Measurements from ENCODE around the gene ZNF277.
"Not testable (repeated sequence)": the region's sequence is repeated elsewhere in the genome, so short reads cannot be mapped to it uniquely, and the experiment has no call there.

ZNF277 gene

DNA sequence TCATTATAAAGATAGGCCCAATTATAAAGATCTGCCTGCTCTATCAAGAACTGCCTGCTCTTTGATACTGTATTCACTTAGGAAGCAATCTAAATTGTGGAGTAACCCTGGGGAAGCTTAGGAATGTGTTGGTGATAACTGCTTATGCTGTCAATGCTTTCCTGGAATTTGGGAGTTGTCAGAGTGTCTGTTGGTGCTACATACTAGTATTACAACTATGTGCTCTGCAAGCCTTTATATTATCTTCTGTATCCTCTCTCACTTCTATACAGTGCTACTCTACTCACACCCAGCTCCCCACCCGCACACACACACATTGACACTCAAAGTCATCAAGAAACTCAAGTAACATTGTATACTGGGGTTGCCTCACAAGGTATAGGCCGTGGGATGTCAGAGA, 6.1 kb downstream of the ZNF277 start:
- no peak for DNase-seq

- no peak for DNase-seq
Observed at GRCh38 chr7:112213735-112214134, 7.2 kb downstream of the ZNF277 start.

DNA sequence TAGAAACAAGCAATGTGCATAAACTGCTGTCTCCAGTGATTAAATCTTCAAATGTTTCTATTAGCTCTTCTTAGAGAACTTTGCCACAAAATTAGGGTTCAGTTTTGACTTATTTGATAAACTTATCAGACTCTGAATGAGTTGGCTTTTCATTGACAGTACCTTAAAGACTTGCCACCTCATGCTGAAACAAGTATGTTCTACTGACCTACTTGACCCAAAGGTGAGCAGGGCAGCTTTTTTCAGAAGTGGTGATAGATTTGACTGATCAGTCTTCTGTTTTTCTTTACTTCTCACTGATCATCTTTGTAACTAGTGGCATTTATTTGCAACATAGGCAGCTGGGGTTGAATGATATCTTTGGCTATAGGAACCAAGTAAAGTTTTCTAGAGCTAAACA, 7.8 kb downstream of the ZNF277 start:
- no peak for DNase-seq

GRCh38 chr7:112214883-112215282, 8.4 kb downstream of the ZNF277 start:
- DNase-seq, result no peak

GRCh38 chr7:112215787-112216186, 9.3 kb downstream of the ZNF277 start:
- no peak for DNase-seq

GRCh38 chr7:112220877-112221434, 14.5 kb downstream of the ZNF277 start:
- no peak for DNase-seq

DNA sequence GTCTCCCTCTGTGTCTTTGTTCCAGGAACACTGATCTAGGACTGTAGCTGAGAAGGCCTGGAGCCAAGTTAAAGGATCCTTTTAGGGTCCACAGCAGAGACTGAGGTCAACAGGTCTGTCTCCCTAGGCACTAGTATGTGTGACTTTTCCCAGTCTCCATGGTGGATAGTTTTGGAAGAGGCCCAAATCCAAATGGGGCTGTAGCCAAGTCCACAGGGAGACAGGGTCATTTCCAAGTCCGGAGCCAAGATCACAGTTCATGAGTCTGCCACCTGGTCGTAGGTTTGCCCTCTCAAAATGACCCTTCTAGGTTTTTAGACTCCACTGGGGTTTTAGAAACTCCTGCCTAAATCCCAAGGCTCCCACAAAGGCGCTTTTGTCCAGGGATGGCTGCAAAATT, 16.8 kb downstream of the ZNF277 start:
- no peak for DNase-seq

DNA sequence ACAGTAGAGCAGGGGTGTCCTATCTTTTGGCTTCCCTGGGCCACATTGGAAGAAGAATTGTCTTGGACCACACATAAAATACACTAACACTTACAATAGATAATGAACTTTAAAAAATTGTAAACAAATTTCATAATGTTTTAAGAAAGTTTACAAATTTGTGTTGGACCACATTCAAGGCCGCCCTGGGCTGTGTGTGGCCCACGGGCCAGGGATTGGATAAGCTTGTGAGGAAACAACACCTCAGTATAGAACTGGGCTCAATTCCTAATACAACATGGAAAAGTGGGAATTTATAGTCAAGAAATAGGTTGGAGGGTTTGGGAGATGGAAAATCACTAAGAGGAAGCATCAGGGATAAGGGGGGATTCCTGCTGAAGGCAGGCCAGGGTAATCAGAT, 17.7 kb downstream of the ZNF277 start:
- DNase-seq, result no peak

DNA sequence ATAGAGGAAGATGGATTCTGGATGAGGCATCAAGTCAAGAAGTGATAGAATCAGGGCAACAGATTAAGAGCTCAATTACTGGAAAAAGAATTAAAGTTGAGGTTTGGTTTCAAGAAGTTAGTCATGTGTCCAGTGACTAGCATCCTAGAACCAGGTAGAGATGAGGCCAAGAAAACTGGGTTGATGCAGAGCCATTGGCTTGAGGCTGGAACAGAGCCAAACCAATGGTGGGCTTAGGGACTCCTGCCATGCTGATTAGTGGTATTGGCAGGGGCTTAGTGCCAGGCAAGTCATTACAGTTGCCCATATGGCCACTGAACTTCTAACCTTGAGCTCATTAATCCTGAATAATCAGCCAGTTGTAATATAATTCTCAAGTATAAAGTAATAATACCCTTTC, 18.5 kb downstream of the ZNF277 start:
- DNase-seq, result no peak

GRCh38 chr7:112226701-112227276, 20.3 kb downstream of the ZNF277 start:
- DNase-seq, result no peak

- no peak for DNase-seq
Observed at GRCh38 chr7:112228632-112229031, 22.1 kb downstream of the ZNF277 start.

- no peak for DNase-seq
Observed at GRCh38 chr7:112232212-112232978, 25.9 kb downstream of the ZNF277 start.

DNA sequence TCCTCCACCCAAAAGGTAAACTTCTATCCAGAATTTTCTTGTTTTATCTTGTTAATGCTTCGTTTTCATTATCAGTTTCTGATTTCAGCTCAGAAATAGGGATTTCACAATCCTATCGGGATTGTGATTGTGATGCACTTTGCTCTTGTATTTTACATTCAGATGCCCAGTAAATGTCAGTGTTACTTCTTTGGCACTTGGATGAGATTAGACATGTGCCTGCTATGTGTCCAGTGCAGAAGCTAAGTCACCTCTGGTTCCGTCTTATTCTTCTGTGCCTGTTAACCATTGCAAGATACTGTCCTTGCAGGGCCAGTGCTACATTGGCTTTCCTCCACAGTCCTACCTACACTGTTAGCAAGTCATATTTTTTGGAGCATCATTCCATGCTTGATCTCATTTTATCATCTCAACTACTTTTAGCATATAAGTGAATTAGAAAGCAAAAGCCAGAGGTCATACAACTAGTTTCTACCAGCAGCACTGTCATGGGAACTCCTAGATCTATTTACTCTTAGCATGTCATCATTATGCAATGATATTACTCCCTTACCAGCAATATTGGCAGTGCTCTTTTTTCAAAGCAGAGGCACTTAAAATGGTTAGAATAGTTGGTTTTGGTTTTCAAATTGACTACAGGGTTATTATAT, 26.7 kb downstream of the ZNF277 start:
- DNase-seq, result no peak

GRCh38 chr7:112234147-112234546, 27.7 kb downstream of the ZNF277 start:
- DNase-seq, result no peak

GRCh38 chr7:112236597-112236996, 30.1 kb downstream of the ZNF277 start:
- DNase-seq, result no peak

DNA sequence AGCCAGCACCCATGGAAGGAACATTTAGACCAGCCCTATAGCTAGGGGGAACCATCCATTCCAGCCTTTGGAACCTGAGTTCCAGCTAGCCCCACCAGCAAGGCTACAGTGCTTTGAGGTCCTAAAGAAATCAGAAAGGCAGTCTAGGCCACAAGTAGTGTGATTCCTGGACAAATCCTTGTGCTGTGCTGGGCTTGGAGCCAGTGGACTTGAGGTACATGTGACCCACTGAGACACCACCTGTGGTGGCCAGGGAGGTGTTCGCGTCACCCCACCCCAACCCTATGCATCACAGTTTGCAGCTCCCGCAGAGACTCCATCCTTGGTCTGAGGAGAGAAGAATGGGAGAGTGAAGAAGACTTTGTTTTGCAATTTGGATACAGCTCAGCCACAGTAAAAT, 31.8 kb downstream of the ZNF277 start:
- DNase-seq, result no peak

DNA sequence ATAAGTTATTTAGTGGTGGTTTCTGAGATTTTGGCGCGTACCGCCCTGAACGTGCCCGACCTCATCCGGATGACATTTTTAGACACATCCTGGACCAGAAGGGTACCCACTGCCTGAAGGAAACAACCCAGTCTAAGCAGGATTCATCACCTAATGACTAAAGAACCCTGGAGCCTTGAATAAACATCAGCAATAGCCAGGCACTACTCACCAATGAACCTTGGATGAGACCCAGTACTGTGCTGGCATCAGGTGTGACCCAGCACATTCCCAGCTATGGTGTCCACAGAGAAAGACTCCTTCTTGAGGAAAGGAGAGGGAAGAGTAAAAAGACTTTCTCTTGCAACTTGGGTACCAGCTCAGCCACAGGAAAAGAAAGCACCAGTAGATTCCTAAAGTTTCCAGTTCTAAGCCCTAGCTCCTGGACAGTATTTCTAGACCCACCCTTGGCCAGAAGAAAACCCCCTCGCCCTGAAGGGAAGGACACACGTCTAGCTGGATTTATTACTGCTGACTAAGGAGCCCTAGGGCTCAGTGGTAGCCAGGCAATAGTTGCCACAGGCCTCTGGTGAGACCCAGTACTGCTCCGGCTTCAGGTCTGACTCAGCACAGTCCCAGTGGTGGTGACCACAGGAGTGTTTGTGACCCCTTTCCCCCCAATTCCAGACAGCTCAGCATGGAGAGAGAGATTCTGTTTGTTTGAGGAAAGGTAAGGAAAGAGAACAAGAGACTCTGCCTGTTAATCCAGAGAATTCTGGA, 32.5 kb downstream of the ZNF277 start:
- DNase-seq, result no peak

- no peak for DNase-seq
Observed at GRCh38 chr7:112248598-112248997, 42.1 kb downstream of the ZNF277 start.

DNA sequence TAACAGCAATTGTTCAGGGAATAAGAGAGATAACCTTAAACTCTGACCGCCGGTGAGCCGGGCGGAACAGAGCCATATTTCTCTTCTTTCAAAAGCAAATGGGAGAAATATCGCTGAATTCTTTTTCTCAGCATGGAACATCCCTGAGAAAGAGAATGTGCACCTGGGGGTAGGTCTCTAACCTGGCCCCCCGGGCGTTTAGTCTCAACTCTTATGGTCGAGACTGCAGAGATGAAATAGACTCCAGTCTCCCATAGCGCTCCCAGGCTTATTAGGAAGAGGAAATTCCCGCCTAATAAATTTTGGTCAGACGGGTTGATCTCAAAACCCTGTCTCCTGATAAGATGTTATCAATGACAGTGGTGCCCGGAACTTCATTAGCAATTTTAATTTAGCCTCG, 43.5 kb downstream of the ZNF277 start:
- DNase-seq, result not testable (repeated sequence)

- DNase-seq, result no peak
Observed at GRCh38 chr7:112252141-112252540, 45.6 kb downstream of the ZNF277 start.

- no peak for DNase-seq
Observed at GRCh38 chr7:112252691-112253090, 46.2 kb downstream of the ZNF277 start.

DNA sequence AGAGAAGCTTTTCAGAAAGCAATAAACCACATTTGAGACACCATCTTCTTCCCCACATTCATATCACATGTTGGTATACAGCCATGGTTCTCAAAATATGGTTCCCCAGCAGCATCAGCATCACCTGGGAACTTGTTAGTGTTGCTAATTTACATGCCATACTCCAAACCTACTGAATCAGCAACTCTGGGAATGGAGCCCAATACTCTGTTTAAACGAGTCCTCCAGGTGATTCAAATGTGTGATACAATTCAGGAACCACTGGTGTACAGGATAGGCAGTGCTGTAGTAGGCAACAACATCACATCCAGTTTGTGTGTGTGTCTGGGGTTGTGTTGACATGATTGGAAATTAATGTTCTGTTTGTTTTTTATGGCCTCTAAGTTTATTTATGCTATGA, 47.7 kb downstream of the ZNF277 start:
- DNase-seq, result no peak

DNA sequence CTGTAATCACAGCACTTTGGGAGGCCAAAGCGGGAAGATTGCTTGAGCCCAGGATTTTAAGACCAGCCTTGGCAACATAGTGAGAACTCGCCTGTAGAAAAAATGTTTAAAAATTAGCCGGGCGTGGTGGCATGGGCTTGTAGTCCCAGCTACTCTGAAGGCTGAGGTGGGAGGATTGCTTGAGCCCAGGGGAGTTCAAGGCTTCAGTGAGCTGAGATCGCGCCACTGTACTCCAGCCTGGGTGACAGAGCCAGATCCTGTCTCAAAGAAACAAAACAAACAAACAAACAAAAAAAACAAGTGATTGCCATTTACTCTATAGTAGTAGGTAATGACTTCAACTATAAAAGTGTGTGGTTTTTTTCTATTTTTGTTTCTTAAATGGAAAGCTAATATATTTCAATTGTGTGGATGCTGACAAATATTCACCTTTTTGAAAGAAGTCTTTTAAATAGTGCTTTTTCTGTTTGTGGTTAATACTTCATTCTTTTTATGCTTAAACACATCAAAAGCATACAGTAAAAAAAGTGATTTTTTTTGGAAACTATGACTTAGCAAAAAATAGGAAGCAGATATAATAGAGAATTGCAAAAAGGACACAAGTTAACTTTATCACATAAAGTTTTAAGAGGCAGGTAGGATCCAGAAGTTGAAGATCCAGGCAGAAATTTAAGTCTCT, 48.4 kb downstream of the ZNF277 start:
- no peak for DNase-seq

Data from AML-193 (cell line).